Activated T-cell treated with anti-CD3 and anti-CD28 coated beads, Interleukin-2, amount 50 U/mL, for 72 hours (primary cell): ENCODE data around the gene IFNB1. TPM values are rescaled to one million over a fixed set of nuclear protein-coding genes. Genes with fewer than 3 reads are reported as not detected.

Source experiments
- total RNA-seq, 2 donors: library from RNA; stranded (reverse); gene quantifications; one replicate each; pipeline ENCODE4 v1.2.3, GENCODE V29; 2022

Gene IFNB1
- total RNA-seq, 2 donors from 2014 or later = 0.58 to 1.6 TPM

Other genes with a start within 250 kb of the IFNB1 start
- gene HACD4, start 46.3 kb downstream of the IFNB1 start, total RNA-seq = 1 to 10 TPM; 1.8 to 3.3 TPM
- gene IFNW1, start 63.9 kb upstream of the IFNB1 start, total RNA-seq = not detected
- not detected for gene IFNA21, start 88.7 kb upstream of the IFNB1 start, total RNA-seq
- not detected for gene IFNA4, start 109.6 kb upstream of the IFNB1 start, total RNA-seq
- gene IFNA7, start 124.3 kb upstream of the IFNB1 start, total RNA-seq = not detected
- gene IFNA10, start 129.2 kb upstream of the IFNB1 start, total RNA-seq = not detected
- gene IFNA16, start 139.4 kb upstream of the IFNB1 start, total RNA-seq = not detected
- gene IFNA17, start 150.3 kb upstream of the IFNB1 start, total RNA-seq = not detected
- gene IFNA14, start 162.1 kb upstream of the IFNB1 start, total RNA-seq = not detected
- gene IFNA5, start 227.4 kb upstream of the IFNB1 start, total RNA-seq = not detected